G401.6 (cell line): ENCODE measurements around the gene PCTP.

Experiments
- FAIRE-seq: peaks from 2 replicates; lab custom pipeline; 2012; peaks lifted over from hg19 to GRCh38; lab: Jason Lieb, UNC

PCTP gene

DNA sequence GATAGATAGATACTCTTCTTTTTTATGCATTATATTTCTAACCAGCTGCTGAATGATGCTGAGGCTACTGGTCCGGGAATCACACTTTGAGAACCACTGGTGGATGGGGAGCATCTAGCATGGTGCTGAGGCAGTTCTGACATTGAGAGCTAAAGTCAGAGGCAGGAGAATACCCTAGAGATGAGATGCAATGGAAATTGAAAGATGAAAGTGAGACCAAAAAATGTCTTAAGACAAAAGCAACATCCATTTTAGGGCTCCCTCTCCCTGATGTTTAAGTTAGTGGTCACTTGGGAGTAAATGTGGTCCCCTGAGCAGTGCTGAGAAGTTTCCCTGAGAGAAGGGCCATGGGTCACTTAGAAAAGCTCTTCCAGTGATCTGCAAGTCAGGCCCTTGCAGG, 6.8 kb downstream of the PCTP start:
- no peak for FAIRE-seq

DNA sequence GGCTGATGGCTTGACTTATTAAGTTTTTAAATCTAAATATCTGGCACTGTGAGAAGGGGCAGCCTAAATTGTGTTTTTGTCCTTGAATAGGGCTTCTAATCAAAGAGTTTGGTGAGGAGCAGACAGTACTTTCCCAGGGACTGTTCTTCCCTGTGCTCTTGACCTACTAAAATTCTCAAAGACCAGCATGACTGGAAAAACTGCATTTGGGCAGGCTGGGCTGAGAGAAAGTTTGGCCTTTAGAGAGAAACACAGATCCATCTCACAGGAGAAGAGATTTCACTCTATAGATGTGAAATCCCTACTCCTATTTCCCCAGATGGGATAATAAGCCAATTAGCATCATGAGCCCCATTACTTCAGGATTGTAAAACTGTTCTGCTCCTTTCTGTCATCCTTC, 7.3 kb downstream of the PCTP start:
- FAIRE-seq: no peak

GRCh38 chr17:55760643-55761355, 9.9 kb downstream of the PCTP start:
- no peak for FAIRE-seq

DNA sequence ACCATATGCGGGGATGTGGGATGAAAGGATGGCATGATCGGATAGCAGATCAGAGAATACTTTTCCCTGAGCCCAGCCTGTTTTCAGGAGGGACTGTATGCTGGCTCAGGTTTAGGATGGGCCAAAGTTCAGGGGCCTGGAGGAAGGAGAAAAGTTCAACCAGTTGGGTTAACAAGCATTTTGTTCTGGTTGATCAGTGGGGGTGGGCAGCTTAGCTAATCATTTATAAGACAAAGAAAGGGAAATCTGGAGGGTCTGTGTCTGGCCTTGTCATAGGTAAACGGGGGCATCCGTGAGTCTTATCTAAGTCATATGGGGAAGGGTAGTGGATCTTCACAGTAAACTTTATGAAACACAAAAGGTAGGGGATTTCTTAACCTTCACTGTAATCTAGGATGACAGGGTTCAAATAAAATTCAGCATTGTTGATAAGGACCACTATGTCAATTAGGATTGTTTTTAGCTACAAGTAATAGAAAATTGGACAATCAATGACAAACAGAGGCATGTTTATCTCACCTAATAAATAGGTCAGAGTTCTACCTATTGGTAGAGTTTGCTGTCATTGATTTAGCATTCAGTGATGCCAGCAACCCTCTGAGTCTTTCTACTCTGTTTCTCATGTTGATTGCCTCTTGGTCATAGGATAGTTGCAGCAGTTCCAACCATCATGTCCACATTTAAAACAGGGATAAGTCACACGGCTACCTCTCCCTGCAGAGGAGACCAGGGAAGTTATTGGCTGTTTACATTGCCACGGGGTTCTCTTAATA, 11.4 kb downstream of the PCTP start:
- no peak for FAIRE-seq

GRCh38 chr17:55763856-55764255, 13.0 kb downstream of the PCTP start:
- no peak for FAIRE-seq

- no peak for FAIRE-seq
These were observed 13.8 kb downstream of the PCTP start for GRCh38 chr17:55764610-55765009.

DNA sequence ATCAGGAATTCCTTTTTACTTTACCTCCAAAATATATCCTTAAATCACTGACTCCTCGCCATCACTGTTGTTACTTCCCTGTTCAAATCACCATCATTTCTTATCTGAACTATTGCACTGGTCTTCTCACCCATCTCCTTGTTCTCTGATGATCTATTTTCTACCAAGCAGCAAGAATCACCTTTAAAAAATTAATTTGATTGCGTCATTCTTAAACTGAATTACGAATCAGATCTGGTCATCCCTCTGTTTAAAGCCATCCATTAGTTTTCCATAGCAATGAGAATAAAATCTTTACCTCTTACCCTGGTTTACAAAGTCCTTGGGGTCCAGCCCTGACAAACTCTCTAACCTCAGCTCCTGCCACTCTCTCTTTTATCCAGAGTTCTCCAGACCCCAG, 14.6 kb downstream of the PCTP start:
- FAIRE-seq: no peak

- FAIRE-seq: no peak
These were observed 18.2 kb downstream of the PCTP start for GRCh38 chr17:55768936-55769624.

- no peak for FAIRE-seq
These were observed 18.8 kb downstream of the PCTP start for GRCh38 chr17:55769625-55770000.

- no peak for FAIRE-seq
These were observed 19.5 kb downstream of the PCTP start for GRCh38 chr17:55770196-55770870.

GRCh38 chr17:55772086-55772485, 21.2 kb downstream of the PCTP start:
- FAIRE-seq: no peak

DNA sequence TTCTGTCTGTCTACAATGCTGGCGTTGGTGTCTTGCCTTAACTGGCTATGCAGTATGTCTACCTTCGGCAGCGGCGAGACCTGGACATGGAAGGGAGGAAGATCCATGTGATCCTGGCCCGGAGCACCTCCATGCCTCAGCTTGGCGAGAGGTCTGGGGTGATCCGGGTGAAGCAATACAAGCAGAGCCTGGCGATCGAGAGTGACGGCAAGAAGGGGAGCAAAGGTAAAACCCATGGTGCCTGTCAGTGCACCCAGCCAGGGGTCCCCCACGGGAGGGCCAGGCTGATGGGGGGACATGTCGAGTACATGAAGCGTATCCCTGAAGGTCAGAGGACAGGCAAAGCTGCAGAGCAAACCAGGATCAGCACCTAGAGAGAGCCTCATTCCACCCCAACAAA, 22.8 kb downstream of the PCTP start:
- no peak for FAIRE-seq

DNA sequence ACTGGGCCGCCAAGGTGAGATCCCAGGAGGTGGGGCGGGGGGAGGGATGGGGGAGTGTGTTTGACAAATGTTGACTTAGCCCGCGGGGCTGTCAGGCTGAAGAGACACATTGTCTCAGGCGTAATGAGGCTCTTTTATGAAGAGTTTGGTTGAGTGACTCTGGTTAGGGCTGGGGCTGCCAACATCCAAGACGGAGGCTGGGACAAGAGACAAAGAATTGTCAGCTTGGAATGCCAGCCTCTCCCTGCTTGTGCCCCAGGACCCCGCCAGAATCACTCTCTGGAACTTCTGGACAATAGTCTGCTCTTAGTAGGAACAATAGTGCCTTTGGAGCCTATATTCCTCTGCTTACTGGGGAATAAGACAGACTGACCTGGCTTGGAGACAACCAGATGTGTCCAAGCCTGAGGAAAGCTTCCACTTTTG, 24.0 kb downstream of the PCTP start:
- no peak for FAIRE-seq

DNA sequence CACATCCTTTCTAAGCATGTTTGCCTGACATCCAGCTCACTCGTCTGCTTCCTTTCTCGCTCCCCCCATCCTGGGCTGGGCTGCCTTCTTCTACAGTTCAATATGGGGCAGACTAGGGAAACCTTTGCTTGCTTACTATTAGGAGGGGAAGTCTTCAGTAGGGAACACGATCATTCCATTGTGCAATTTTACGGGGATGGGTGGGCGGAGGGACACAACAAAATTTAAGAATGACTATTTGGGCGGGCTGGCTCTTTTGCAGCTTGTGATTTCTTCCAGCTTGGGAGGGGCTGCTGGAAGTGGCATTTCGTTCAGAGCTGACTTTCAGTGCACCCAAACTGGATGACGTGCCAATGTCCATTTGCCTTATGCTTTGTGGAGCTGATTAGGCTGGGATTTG, 25.4 kb downstream of the PCTP start:
- FAIRE-seq: no peak

DNA sequence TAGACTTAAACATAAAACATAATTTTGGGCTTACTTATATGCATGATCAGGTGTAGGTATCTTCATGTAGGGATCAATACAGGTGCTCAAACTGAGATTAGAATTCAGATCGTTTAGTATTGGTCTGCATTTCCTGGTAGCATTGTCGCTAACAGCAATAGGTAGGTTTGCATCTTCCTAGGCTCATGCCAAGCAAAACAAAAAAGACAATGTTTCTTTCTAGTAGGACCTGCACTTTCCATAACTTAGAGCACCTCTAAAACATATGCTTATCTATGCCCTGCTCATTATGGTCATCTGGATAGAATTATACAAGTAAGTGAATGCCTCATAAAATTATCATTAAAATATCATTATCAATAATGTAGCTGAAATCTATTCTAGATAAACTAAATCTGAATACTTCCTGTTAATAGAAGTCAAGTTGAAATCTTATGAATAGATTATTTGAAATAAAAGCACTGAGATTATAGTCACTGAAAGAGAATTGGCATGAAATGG, 26.7 kb downstream of the PCTP start:
- no peak for FAIRE-seq

DNA sequence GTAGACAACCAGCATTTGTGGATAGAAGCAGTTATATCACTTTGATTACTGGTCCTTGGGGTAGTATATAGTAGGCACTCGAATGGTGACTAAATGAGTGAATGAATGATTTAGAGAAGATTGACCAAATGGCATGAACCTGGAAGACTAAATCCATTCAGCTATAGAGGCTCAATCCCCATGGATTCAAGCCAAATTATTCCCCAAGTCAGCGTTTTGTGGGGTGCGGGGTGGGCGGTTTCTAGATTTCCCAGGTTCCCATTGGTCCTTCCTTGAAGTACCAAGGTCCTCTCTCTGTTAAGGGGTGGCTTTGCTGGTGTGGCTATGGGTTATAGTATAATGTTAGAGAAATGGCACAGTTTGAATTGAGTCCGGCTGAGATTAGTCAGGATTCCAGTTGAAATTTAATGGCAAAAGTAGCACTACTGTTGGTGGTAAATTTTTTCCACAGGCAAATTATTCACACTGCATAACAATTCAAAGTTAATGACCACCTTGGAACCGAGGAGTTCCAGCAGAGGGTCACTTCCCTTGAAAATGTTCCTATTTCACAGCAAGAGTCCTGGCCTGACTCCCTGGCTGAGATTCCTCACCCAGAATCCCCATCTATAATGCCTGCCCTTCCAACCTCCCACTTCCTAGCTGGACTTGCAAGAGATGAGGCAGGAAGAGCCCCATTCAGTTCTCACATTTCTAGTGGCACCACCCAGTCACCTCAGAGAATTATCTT, 27.7 kb downstream of the PCTP start:
- FAIRE-seq: no peak

- FAIRE-seq: no peak
These were observed 32.9 kb downstream of the PCTP start for GRCh38 chr17:55783684-55784245.

DNA sequence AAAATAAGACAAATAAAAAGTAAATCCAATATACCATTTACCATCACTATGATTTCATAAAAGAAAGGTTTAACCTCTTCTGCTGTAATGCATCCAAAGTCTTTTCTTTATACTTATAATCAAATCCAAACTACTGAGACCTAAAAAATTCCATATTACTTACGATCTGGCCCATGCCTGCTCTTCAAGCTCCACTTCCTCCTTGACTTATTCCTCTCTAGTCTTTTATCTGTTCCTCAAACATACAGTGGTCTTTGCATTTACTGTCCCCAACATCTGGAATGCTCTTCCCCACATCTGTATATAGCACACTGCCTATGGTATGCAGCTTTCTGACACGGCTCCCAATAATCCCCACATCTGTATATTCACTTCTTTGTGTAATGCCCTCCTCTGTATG, 33.8 kb downstream of the PCTP start:
- no peak for FAIRE-seq

- no peak for FAIRE-seq
These were observed 34.3 kb downstream of the PCTP start for GRCh38 chr17:55785181-55785580.

- no peak for FAIRE-seq
These were observed 42.4 kb downstream of the PCTP start for GRCh38 chr17:55793272-55793671.

- FAIRE-seq: no peak
These were observed 44.1 kb downstream of the PCTP start for GRCh38 chr17:55794725-55795482.
